ENCODE data around the gene SH3PXD2A. TPM values are rescaled to one million over a fixed set of nuclear protein-coding genes. Genes with fewer than 3 reads are reported as not detected.

SH3PXD2A gene
- total RNA-seq, 1 experiment from 2014 or later = 54.9 TPM

DNA sequence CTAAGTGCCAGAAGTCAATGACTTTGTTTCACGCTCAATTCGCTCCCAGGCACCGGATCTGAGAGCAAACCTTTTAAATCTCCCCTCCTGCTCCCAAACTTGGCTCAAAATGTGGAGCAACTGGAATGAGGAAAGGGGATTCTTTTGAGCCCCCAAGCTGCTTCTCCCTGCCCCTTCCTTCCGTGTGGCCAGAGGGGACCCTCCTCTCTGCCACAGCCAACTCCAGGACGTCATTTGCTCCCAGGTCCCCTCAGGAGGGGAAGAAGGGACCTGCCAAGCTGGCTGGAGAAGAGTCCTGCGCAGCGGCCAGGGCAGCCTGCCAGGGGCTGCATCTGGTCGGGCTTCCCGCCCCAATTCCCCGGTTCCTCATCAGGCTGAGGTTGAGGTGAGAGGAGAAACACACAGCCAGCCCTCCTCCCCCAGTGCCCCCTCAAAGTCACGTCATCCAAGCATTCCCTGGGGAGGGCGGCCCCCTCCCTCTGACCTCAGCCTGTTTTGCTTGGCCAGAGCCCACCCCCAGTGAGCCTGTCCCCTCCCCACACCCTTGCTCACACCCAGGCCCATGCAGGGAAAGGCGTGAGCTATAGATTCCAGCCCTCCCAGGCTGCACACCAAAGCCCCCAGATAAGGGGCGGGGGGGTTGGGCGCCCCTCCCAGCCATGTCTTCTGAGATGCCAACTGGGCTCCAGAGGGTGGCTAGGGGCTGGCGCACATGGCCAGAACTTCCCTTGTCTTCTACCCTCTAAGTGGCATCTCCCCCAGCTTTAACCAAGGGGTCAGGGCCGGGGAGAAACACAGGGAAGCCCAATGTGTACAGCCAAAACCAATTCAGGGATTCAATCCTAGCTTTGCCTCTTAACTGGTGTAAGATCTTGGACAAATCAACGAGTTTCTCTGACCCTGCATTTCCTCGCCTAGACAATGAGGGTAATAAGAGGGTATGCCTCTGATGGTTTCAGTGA lies 35.0 kb downstream of the SH3PXD2A start:
- TF ChIP-seq, protein P1, sequence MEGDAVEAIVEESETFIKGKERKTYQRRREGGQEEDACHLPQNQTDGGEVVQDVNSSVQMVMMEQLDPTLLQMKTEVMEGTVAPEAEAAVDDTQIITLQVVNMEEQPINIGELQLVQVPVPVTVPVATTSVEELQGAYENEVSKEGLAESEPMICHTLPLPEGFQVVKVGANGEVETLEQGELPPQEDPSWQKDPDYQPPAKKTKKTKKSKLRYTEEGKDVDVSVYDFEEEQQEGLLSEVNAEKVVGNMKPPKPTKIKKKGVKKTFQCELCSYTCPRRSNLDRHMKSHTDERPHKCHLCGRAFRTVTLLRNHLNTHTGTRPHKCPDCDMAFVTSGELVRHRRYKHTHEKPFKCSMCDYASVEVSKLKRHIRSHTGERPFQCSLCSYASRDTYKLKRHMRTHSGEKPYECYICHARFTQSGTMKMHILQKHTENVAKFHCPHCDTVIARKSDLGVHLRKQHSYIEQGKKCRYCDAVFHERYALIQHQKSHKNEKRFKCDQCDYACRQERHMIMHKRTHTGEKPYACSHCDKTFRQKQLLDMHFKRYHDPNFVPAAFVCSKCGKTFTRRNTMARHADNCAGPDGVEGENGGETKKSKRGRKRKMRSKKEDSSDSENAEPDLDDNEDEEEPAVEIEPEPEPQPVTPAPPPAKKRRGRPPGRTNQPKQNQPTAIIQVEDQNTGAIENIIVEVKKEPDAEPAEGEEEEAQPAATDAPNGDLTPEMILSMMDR (conservative IDR thresholded peaks at IDR 0.05; ENCODE audit: low read depth, low read length) = no peak
- no peak for TF ChIP-seq EZH2 (IDR thresholded peaks at IDR 0.05; ENCODE audit: borderline replicate concordance, low read depth, low read length, poor library complexity, severe bottlenecking)
- Histone ChIP-seq H3K27me3 (replicated peaks; ENCODE audit: insufficient read depth, low read depth, low read length, poor library complexity) (no peaks in the 10 kb centered on the region), H3K4me3 (ENCODE audit: low read depth, low read length, poor library complexity, severe bottlenecking) (no peak overlapping the region), H3K36me3 (ENCODE audit: insufficient read depth, low read length, poor library complexity, severe bottlenecking) (no peaks in the 10 kb centered on the region), H3K27ac (ENCODE audit: low read depth, low read length, poor library complexity, severe bottlenecking) (peak overlapping the region; percentile 50), H3K9me3 (ENCODE audit: low read depth, low read length, poor library complexity, severe bottlenecking) (no peaks in the 10 kb centered on the region), H3K4me1 (ENCODE audit: insufficient read depth, low read length, poor library complexity, severe bottlenecking) (peaks cover 61% of the 10 kb centered on the region)
- POLR2A ChIA-PET (ENCODE audit: low non-redundant PET) = no interaction called here
- intact Hi-C loops (cut with micrococcal nuclease; ENCODE audit: unreplicated experiment) = no loop called here
- no TSS peak for BruUV-seq (replicated peaks)
- peak; percentile 44 for DNase-seq (ENCODE audit: low spot score)
- CTCF ChIA-PET = no interaction called here

DNA sequence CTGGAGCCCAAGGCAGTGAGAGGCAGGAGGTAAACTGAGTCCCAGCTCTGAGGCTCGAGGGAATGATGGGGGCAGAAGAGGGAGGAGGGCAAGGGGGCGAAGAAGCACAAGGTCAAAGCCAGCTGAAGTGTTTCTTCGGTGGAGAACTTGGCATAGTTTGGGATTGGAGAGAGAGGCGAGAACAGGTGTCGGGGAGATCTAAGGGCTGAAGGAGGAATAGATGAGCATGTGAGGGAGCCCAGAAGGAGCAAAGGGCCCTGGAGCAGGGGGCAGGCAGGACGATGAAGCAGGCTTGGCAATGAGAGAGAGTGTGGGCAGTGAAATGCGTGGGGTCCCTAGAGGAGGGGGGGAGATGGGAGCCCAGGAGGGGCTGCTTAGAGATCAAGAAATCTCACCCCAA lies 35.9 kb downstream of the SH3PXD2A start:
- POLR2A ChIA-PET (ENCODE audit: low non-redundant PET) = interaction anchor here (0.5 kb wide), 1 partner anchor 122 kb away, joined by 4 read pairs; no protein-coding TSS in a partner anchor
- Histone ChIP-seq H3K27me3 (replicated peaks; ENCODE audit: insufficient read depth, low read depth, low read length, poor library complexity) (no peaks in the 10 kb centered on the region), H3K27ac (ENCODE audit: low read depth, low read length, poor library complexity, severe bottlenecking) (no peak overlapping the region), H3K36me3 (ENCODE audit: insufficient read depth, low read length, poor library complexity, severe bottlenecking) (no peaks in the 10 kb centered on the region), H3K4me3 (ENCODE audit: low read depth, low read length, poor library complexity, severe bottlenecking) (no peak overlapping the region), H3K9me3 (ENCODE audit: low read depth, low read length, poor library complexity, severe bottlenecking) (no peaks in the 10 kb centered on the region), H3K4me1 (ENCODE audit: insufficient read depth, low read length, poor library complexity, severe bottlenecking) (peaks cover 62% of the 10 kb centered on the region)
- CTCF ChIA-PET = no interaction called here
- DNase-seq (ENCODE audit: low spot score) = no peak
- TF ChIP-seq, protein P1 (conservative IDR thresholded peaks at IDR 0.05; ENCODE audit: low read depth, low read length) = no peak
- no peak for TF ChIP-seq EZH2 (IDR thresholded peaks at IDR 0.05; ENCODE audit: borderline replicate concordance, low read depth, low read length, poor library complexity, severe bottlenecking)
- BruUV-seq (replicated peaks) = no TSS peak
- intact Hi-C loops (cut with micrococcal nuclease; ENCODE audit: unreplicated experiment) = no loop called here

DNA sequence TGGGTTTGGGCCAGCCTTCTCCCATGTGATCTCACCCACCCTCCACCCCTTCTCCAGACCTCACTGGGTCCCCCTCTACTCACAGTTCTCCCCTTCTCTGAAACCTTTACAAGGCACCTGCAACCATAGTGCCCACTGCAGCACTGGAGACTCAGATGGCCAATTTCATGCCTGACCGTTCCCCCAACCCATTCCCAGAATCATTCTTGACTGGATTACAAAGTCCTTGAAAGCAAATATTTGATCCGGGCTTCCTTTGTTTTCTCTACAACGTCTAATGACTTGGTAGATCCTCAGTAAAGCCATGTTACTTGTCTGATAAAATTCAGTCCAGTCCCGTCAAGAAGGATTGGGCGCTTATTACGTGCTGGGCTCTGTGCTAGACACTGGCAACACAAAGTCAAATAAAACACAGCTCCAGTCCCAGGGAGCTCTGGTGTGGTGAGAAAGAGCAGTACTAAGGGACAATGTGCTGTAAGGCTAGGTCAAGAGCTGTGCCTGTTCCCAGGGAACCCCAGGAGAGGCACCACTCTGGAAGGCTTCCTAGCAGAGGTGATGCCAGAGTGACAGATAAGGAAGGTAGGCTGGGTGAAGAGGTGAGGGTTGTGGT lies 36.5 kb downstream of the SH3PXD2A start:
- no peak for DNase-seq (ENCODE audit: low spot score)
- BruUV-seq (replicated peaks) = no TSS peak
- POLR2A ChIA-PET (ENCODE audit: low non-redundant PET) = interaction anchor here (0.5 kb wide), 1 partner anchor 122 kb away, joined by 4 read pairs; no protein-coding TSS in a partner anchor
- Histone ChIP-seq H3K4me1 (ENCODE audit: insufficient read depth, low read length, poor library complexity, severe bottlenecking) (peaks cover 64% of the 10 kb centered on the region), H3K27ac (ENCODE audit: low read depth, low read length, poor library complexity, severe bottlenecking) (peak overlapping the region; percentile 12), H3K36me3 (ENCODE audit: insufficient read depth, low read length, poor library complexity, severe bottlenecking) (no peaks in the 10 kb centered on the region), H3K9me3 (ENCODE audit: low read depth, low read length, poor library complexity, severe bottlenecking) (no peaks in the 10 kb centered on the region), H3K27me3 (replicated peaks; ENCODE audit: insufficient read depth, low read depth, low read length, poor library complexity) (no peaks in the 10 kb centered on the region), H3K4me3 (ENCODE audit: low read depth, low read length, poor library complexity, severe bottlenecking) (no peak overlapping the region)
- intact Hi-C loops (cut with micrococcal nuclease; ENCODE audit: unreplicated experiment) = no loop called here
- TF ChIP-seq EZH2 (IDR thresholded peaks at IDR 0.05; ENCODE audit: borderline replicate concordance, low read depth, low read length, poor library complexity, severe bottlenecking) = no peak
- TF ChIP-seq, protein P1 (conservative IDR thresholded peaks at IDR 0.05; ENCODE audit: low read depth, low read length) = no peak
- CTCF ChIA-PET = no interaction called here
